GM12878 (cell line): ENCODE results near the gene ITIH5.

Experiments
- EZH2 ChIP-seq: IDR thresholded peaks from 2 replicates; pipeline ENCODE4 v1.6.1; 2012; ENCODE audit warnings: low read depth, mild to moderate bottlenecking, control low read depth, inconsistent platforms, low read length, borderline replicate concordance; ENCODE audit not compliant: control insufficient read depth
- FOS ChIP-seq: IDR thresholded peaks from 3 replicates; pipeline ENCODE4 v1.6.1; 2011; ENCODE audit warnings: borderline replicate concordance; ENCODE audit not compliant: insufficient read length; ENCODE audit errors: extremely low read depth
- MYC ChIP-seq: IDR thresholded peaks from 2 replicates; pipeline ENCODE4 v1.6.1; 2011; ENCODE audit warnings: mild to moderate bottlenecking, low read length, moderate library complexity, inconsistent platforms; ENCODE audit not compliant: insufficient read depth, insufficient replicate concordance, insufficient read length, severe bottlenecking
- POLR2A ChIP-seq: IDR thresholded peaks from 2 replicates; pipeline ENCODE4 v1.6.1; 2011; ENCODE audit warnings: low read depth, mild to moderate bottlenecking, low read length
- SIN3A ChIP-seq: IDR thresholded peaks from 2 replicates; pipeline ENCODE4 v1.6.1; 2012; ENCODE audit warnings: low read depth, low read length, improper control_type of control experiment
- SUPT20H ChIP-seq: IDR thresholded peaks from 2 replicates; pipeline ENCODE4 v1.6.1; 2011; ENCODE audit warnings: low read depth, mild to moderate bottlenecking, low read length, moderate library complexity, borderline replicate concordance; ENCODE audit not compliant: control insufficient read depth
- ZNF207 ChIP-seq: fragments of 450-650 bp; IDR thresholded peaks from 2 replicates; pipeline ENCODE4 v1.6.1; 2014; ENCODE audit warnings: antibody characterized with exemption, mild to moderate bottlenecking, borderline replicate concordance
- TF ChIP-seq, protein P1 (sequence below): fragments of 450-650 bp; conservative IDR thresholded peaks from 2 replicates; pipeline ENCODE4 v1.6.1; 2017; ENCODE audit warnings: mild to moderate bottlenecking, moderate library complexity
- TF ChIP-seq, protein P2 (sequence below): IDR thresholded peaks from 2 replicates; pipeline ENCODE4 v1.6.1; 2011; ENCODE audit warnings: low read depth, low read length, improper control_type of control experiment, borderline replicate concordance
- TF ChIP-seq, protein P3 (sequence below), 3 experiments: IDR thresholded peaks in 2 of 3; conservative IDR thresholded peaks in 1 of 3; 2 replicates each; pipeline ENCODE4 v1.5.1; 2011; ENCODE audit warnings: low read depth in 3 of 3, low read length in 3 of 3, mild to moderate bottlenecking in 3 of 3, control low read depth in 2 of 3, moderate library complexity in 2 of 3, inconsistent platforms in 1 of 3, mixed read lengths in 1 of 3; ENCODE audit not compliant: control insufficient read depth in 2 of 3, insufficient read depth in 1 of 3; ENCODE audit errors: extremely low read depth in 1 of 3
- TF ChIP-seq, protein P4 (sequence below): fragments of 450-650 bp; IDR thresholded peaks from 2 replicates; pipeline ENCODE4 v1.6.1; 2017; ENCODE audit warnings: mild to moderate bottlenecking, moderate library complexity

DNA sequence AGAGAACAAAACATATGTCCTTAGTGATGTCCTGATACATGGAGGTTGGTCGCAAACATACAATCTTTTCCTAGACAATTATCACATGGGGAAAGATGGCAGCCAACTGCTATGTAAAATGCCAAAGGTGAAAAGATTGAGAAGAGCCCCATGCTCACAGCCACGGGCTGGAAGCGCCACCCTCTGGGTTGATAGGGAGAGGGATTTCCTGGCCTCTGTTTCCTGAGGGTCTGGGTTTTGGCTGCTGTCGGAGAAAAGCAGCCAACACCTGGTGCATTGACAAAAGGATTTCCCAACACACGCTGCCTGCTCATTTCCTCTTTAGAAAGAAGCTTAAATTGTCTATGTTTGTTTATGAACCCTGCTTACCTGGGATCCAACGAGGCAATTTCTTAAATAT, 43.8 kb downstream of the ITIH5 start:
- TF ChIP-seq, protein P1, sequence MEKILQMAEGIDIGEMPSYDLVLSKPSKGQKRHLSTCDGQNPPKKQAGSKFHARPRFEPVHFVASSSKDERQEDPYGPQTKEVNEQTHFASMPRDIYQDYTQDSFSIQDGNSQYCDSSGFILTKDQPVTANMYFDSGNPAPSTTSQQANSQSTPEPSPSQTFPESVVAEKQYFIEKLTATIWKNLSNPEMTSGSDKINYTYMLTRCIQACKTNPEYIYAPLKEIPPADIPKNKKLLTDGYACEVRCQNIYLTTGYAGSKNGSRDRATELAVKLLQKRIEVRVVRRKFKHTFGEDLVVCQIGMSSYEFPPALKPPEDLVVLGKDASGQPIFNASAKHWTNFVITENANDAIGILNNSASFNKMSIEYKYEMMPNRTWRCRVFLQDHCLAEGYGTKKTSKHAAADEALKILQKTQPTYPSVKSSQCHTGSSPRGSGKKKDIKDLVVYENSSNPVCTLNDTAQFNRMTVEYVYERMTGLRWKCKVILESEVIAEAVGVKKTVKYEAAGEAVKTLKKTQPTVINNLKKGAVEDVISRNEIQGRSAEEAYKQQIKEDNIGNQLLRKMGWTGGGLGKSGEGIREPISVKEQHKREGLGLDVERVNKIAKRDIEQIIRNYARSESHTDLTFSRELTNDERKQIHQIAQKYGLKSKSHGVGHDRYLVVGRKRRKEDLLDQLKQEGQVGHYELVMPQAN = no peak
- TF ChIP-seq ZNF207 = no peak
- no peak for TF ChIP-seq FOS
- TF ChIP-seq, protein P2, sequence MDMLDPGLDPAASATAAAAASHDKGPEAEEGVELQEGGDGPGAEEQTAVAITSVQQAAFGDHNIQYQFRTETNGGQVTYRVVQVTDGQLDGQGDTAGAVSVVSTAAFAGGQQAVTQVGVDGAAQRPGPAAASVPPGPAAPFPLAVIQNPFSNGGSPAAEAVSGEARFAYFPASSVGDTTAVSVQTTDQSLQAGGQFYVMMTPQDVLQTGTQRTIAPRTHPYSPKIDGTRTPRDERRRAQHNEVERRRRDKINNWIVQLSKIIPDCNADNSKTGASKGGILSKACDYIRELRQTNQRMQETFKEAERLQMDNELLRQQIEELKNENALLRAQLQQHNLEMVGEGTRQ = no peak
- TF ChIP-seq, protein P3, sequence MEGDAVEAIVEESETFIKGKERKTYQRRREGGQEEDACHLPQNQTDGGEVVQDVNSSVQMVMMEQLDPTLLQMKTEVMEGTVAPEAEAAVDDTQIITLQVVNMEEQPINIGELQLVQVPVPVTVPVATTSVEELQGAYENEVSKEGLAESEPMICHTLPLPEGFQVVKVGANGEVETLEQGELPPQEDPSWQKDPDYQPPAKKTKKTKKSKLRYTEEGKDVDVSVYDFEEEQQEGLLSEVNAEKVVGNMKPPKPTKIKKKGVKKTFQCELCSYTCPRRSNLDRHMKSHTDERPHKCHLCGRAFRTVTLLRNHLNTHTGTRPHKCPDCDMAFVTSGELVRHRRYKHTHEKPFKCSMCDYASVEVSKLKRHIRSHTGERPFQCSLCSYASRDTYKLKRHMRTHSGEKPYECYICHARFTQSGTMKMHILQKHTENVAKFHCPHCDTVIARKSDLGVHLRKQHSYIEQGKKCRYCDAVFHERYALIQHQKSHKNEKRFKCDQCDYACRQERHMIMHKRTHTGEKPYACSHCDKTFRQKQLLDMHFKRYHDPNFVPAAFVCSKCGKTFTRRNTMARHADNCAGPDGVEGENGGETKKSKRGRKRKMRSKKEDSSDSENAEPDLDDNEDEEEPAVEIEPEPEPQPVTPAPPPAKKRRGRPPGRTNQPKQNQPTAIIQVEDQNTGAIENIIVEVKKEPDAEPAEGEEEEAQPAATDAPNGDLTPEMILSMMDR (IDR thresholded peaks at IDR 0.05 in 2 of 3, conservative IDR thresholded peaks at IDR 0.05 in 1 of 3; ENCODE audit: control insufficient read depth in 2 of 3, extremely low read depth in 1 of 3, insufficient read depth in 1 of 3, low read depth in 3 of 3, low read length in 3 of 3) = peak; percentile 13 to 50 (median 29); a peak in 4 of 6 replicates
- no peak for TF ChIP-seq MYC
- TF ChIP-seq POLR2A = no peak
- TF ChIP-seq SIN3A = no peak
- no peak for TF ChIP-seq EZH2
- TF ChIP-seq, protein P4, sequence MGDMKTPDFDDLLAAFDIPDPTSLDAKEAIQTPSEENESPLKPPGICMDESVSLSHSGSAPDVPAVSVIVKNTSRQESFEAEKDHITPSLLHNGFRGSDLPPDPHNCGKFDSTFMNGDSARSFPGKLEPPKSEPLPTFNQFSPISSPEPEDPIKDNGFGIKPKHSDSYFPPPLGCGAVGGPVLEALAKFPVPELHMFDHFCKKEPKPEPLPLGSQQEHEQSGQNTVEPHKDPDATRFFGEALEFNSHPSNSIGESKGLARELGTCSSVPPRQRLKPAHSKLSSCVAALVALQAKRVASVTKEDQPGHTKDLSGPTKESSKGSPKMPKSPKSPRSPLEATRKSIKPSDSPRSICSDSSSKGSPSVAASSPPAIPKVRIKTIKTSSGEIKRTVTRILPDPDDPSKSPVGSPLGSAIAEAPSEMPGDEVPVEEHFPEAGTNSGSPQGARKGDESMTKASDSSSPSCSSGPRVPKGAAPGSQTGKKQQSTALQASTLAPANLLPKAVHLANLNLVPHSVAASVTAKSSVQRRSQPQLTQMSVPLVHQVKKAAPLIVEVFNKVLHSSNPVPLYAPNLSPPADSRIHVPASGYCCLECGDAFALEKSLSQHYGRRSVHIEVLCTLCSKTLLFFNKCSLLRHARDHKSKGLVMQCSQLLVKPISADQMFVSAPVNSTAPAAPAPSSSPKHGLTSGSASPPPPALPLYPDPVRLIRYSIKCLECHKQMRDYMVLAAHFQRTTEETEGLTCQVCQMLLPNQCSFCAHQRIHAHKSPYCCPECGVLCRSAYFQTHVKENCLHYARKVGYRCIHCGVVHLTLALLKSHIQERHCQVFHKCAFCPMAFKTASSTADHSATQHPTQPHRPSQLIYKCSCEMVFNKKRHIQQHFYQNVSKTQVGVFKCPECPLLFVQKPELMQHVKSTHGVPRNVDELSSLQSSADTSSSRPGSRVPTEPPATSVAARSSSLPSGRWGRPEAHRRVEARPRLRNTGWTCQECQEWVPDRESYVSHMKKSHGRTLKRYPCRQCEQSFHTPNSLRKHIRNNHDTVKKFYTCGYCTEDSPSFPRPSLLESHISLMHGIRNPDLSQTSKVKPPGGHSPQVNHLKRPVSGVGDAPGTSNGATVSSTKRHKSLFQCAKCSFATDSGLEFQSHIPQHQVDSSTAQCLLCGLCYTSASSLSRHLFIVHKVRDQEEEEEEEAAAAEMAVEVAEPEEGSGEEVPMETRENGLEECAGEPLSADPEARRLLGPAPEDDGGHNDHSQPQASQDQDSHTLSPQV = no peak
- no peak for TF ChIP-seq SUPT20H
